ENCODE measurements around the gene KANSL1. TPM values are rescaled to one million over a fixed set of nuclear protein-coding genes. Genes with fewer than 3 reads are reported as not detected.

The KANSL1 gene
- polyA plus RNA-seq, 1 of the 3 experiments (the other 2 are of a cell fraction): 10.0 TPM

DNA sequence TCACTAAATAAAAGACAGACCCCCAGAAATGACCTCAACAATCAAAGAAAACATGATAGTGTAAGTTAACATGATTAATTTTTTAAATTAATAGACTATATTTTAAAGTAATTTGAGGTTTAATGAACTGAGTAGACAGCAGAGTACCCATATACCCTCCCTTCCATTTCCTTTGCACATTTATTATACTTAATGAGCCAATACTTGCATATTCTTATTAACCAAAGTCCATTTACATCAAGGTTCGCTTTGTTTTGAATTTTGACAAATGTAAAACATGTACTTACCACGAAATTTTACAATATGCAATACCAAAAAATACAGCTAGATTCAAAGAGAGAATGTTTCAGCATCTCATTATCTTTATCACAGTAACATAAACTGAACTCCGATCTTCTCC lies 72.7 kb downstream of the KANSL1 start:
- Histone ChIP-seq H3F3A (replicated peaks; ENCODE audit: insufficient read depth) (peaks cover 5% of the 10 kb centered on the region), H3K36me3 (replicated peaks in 1 of 2; ENCODE audit: control insufficient read depth in 1 of 2, insufficient read depth in 2 of 2, low read length in 1 of 2) (peaks cover 0 to 17% of the 10 kb centered on the region in 2 experiments), H3K27ac (ENCODE audit: low read depth in 2 of 2, low read length in 1 of 2) (no peak overlapping the region), H2AFZ (ENCODE audit: low read depth) (no peak overlapping the region), H3K4me1 (ENCODE audit: control insufficient read depth in 1 of 2, insufficient read depth in 2 of 2, low read depth in 1 of 2, low read length in 1 of 2) (peaks cover 3 to 5% of the 10 kb centered on the region in 2 experiments; a peak in 2 of 4 replicates), H4K20me1 (ENCODE audit: insufficient read depth) (peaks cover 98% of the 10 kb centered on the region), H3K9me2 (no peaks in the 10 kb centered on the region), H3K27me3 (ENCODE audit: insufficient read depth) (no peaks in the 10 kb centered on the region), H3K4me3 (ENCODE audit: low read depth in 2 of 2, low read length in 1 of 2) (no peak overlapping the region), H3K9me3 (no peaks in the 10 kb centered on the region), H3K79me2 (ENCODE audit: insufficient read depth) (peaks cover 99% of the 10 kb centered on the region), H3K9ac (no peak overlapping the region), H3K4me2 (no peak overlapping the region)
- CTCF ChIA-PET: interaction anchor here (0.8 to 3.1 kb wide), 6 partner anchors 11 to 76 kb away, joined by 3 to 14 read pairs (median 4); partner anchors contain the start of gene KANSL1
- WGBS (ENCODE audit: low lambda C conversion rate): 86% methylated on average over 3 of the region's 3 CpGs
- no peak for TF ChIP-seq SMC3 (IDR thresholded peaks at IDR 0.05; ENCODE audit: low read depth, low read length)
- no peak for TF ChIP-seq FOSL2 (IDR thresholded peaks at IDR 0.05; ENCODE audit: borderline replicate concordance, low read depth)
- TF ChIP-seq, protein P1, sequence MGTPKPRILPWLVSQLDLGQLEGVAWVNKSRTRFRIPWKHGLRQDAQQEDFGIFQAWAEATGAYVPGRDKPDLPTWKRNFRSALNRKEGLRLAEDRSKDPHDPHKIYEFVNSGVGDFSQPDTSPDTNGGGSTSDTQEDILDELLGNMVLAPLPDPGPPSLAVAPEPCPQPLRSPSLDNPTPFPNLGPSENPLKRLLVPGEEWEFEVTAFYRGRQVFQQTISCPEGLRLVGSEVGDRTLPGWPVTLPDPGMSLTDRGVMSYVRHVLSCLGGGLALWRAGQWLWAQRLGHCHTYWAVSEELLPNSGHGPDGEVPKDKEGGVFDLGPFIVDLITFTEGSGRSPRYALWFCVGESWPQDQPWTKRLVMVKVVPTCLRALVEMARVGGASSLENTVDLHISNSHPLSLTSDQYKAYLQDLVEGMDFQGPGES (IDR thresholded peaks at IDR 0.05; ENCODE audit: low read depth, low read length): no peak
- TF ChIP-seq EP300 (IDR thresholded peaks at IDR 0.05; ENCODE audit: borderline replicate concordance in 1 of 2, low read depth in 1 of 2, low read length in 1 of 2): no peak
- no peak for TF ChIP-seq PBX3 (IDR thresholded peaks at IDR 0.05)
- TF ChIP-seq EZH2phosphoT487 (IDR thresholded peaks at IDR 0.05; ENCODE audit: borderline replicate concordance, low read depth): no peak
- TF ChIP-seq CHD2 (IDR thresholded peaks at IDR 0.05; ENCODE audit: low read length, partially characterized antibody): no peak
- TF ChIP-seq RCOR1 (IDR thresholded peaks at IDR 0.05; ENCODE audit: low read length): no peak
- TF ChIP-seq NRF1 (IDR thresholded peaks at IDR 0.05; ENCODE audit: low read depth, low read length): no peak
- TF ChIP-seq ELF1 (IDR thresholded peaks at IDR 0.05): no peak
- TF ChIP-seq MAX (IDR thresholded peaks at IDR 0.05; ENCODE audit: low read depth): no peak
- TF ChIP-seq MEF2A (IDR thresholded peaks at IDR 0.05; ENCODE audit: borderline replicate concordance, low read depth): no peak
- no peak for TF ChIP-seq GABPA (IDR thresholded peaks at IDR 0.05; ENCODE audit: low read depth)
- TF ChIP-seq YY1 (IDR thresholded peaks at IDR 0.05; ENCODE audit: low read depth): no peak
- no peak for TF ChIP-seq TEAD4 (IDR thresholded peaks at IDR 0.05; ENCODE audit: borderline replicate concordance, insufficient read depth)
- TF ChIP-seq CTCF (IDR thresholded peaks at IDR 0.05): no peak
- TF ChIP-seq RAD21 (IDR thresholded peaks at IDR 0.05; ENCODE audit: low read length): no peak
- no peak for TF ChIP-seq TAF1 (IDR thresholded peaks at IDR 0.05; ENCODE audit: borderline replicate concordance, low read depth, low read length)
- TF ChIP-seq USF1 (IDR thresholded peaks at IDR 0.05; ENCODE audit: borderline replicate concordance, low read depth): no peak
- DNase-seq: no peak
- POLR2A ChIA-PET: no interaction called here
